AG04449 (cell line): Measurements from ENCODE around the gene TSPAN16.
A peak's percentile ranks its signal among the peaks of the same experiment; 100 is the strongest.
"Not testable (repeated sequence)": the region's sequence is repeated elsewhere in the genome, so short reads cannot be mapped to it uniquely, and the experiment has no call there.

ENCODE experiments used
- CTCF ChIA-PET: fragments of 350-600 bp; formaldehyde crosslinking; extraction: SDS; loops from one replicate; lab custom pipeline; 2021; ENCODE audit warnings: antibody characterized with exemption; lab: Yijun Ruan, JAX
- POLR2A ChIA-PET: fragments of 400-600, 350-600 bp; formaldehyde crosslinking; extraction: SDS; loops from one replicate; lab custom pipeline; 2020; ENCODE audit warnings: antibody characterized with exemption, inconsistent platforms; lab: Yijun Ruan, JAX
- DNase-seq: peaks from one replicate; pipeline ENCODE4 v3.0.0-alpha.2; 2010; ENCODE audit warnings: low read depth, low spot score
- H3K4me3 ChIP-seq: 2 replicates; pipeline ENCODE4 v1.5.1; 2011; ENCODE audit warnings: low read depth, mild to moderate bottlenecking, control low read depth, low read length
- CTCF ChIP-seq: IDR thresholded peaks from one replicate; pipeline ENCODE4 v1.5.1; 2011; ENCODE audit warnings: mild to moderate bottlenecking, moderate library complexity, low read length, control low read depth, inconsistent platforms; ENCODE audit not compliant: insufficient read depth; ENCODE audit errors: missing control alignments

Gene TSPAN16

GRCh38 chr19:11342429-11342828, 46.5 kb downstream of the TSPAN16 start:
- POLR2A ChIA-PET = no interaction called here
- DNase-seq = no peak
- no peak overlapping the region for H3K4me3 ChIP-seq
- CTCF ChIA-PET = no interaction called here
- no peak for TF ChIP-seq CTCF

- H3K4me3 ChIP-seq = peak overlapping the region; percentile 90
- no peak for DNase-seq
- no peak for TF ChIP-seq CTCF
- CTCF ChIA-PET = interaction anchor here (1.3 to 4.3 kb wide), 5 partner anchors 29 to 137 kb away, joined by 3 to 15 read pairs (median 6); partner anchors contain the start of gene SWSAP1
- POLR2A ChIA-PET = interaction anchor here (1.1 kb wide), 1 partner anchor 29 kb away, joined by 10 read pairs; the partner anchor contains the start of gene SWSAP1
These were observed 49.3 kb downstream of the TSPAN16 start for GRCh38 chr19:11345122-11345803.

GRCh38 chr19:11346104-11346940, 50.4 kb downstream of the TSPAN16 start, which contains the start of the genes CCDC159 and TMEM205:
CCDC159 (plus strand) TSS chr19:11346519; CDS start chr19:11346607, 88 bp downstream.
TMEM205 (minus strand) TSS chr19:11346268; CDS start chr19:11345619, 649 bp downstream.
- peak; percentile 95 for DNase-seq
- ChIA-PET POLR2A (interaction anchor here (0.7 to 1.1 kb wide), 4 partner anchors 28 to 89 kb away, joined by 3 to 10 read pairs (median 4); partner anchors contain the start of genes ODAD3, PRKCSH and SWSAP1), CTCF (interaction anchor here (1.4 to 4.3 kb wide), 4 partner anchors 28 to 136 kb away, joined by 4 to 15 read pairs (median 6); partner anchors contain the start of gene SWSAP1)
- H3K4me3 ChIP-seq = peak within 1 kb of the TSS; percentile 90
- TF ChIP-seq CTCF = peak; percentile 12

- no peak overlapping the region for H3K4me3 ChIP-seq
- no peak for TF ChIP-seq CTCF
- ChIA-PET POLR2A (no interaction called here), CTCF (interaction anchor here (4.3 kb wide), 1 partner anchor 33 kb away, joined by 15 read pairs; no protein-coding TSS in a partner anchor)
- DNase-seq = no peak
These were observed 51.6 kb downstream of the TSPAN16 start for GRCh38 chr19:11347546-11348039.

- POLR2A ChIA-PET = no interaction called here
- H3K4me3 ChIP-seq = no peak overlapping the region
- CTCF ChIA-PET = interaction anchor here (1.0 to 1.5 kb wide), 2 partner anchors 32 to 55 kb away, joined by 3 to 6 read pairs; no protein-coding TSS in a partner anchor
- TF ChIP-seq CTCF = no peak
- no peak for DNase-seq
These were observed 53.2 kb downstream of the TSPAN16 start for GRCh38 chr19:11349171-11349570.

GRCh38 chr19:11354102-11354501, 58.1 kb downstream of the TSPAN16 start:
- DNase-seq, POLR2A ChIA-PET, H3K4me3 ChIP-seq, CTCF ChIA-PET: not testable (repeated sequence)
